Activated T-helper 2 cell treated with anti-CD3 and anti-CD28 coated beads, Interferon-gamma antibody, Interleukin-2, Interleukin-4, amounts not matched to agents 10 μg/mL and 5 μg/mL and 100 μg/mL, durations not matched to agents 14 hours and 24 hours and 36 hours (primary cell): ENCODE results near the gene UPF3B. TPM values are rescaled to one million over a fixed set of nuclear protein-coding genes. Genes with fewer than 3 reads are reported as not detected.
"Not testable (repeated sequence)": the region's sequence is repeated elsewhere in the genome, so short reads cannot be mapped to it uniquely, and the experiment has no call there.

Source experiments
- DNase-seq: peaks from one replicate; pipeline ENCODE4 v3.0.0; 2021; ENCODE audit warnings: low spot score
- H3K27ac Mint-ChIP-seq: one replicate; pipeline ENCODE4 v1.8.0; 2021; ENCODE audit warnings: mixed read lengths
- H3K27me3 Mint-ChIP-seq: one replicate; pipeline ENCODE4 v1.8.0; 2021; ENCODE audit warnings: low read depth, mixed read lengths
- H3K36me3 Mint-ChIP-seq: one replicate; pipeline ENCODE4 v1.8.0; 2021; ENCODE audit warnings: low read depth, mixed read lengths
- H3K4me1 Mint-ChIP-seq: one replicate; pipeline ENCODE4 v1.8.0; 2021; ENCODE audit warnings: low read depth, mixed read lengths
- H3K4me3 Mint-ChIP-seq: one replicate; pipeline ENCODE4 v1.8.0; 2021; ENCODE audit warnings: low read depth, mild to moderate bottlenecking, moderate library complexity, mixed read lengths
- H3K9me3 Mint-ChIP-seq: one replicate; pipeline ENCODE4 v1.8.0; 2021; ENCODE audit warnings: mixed read lengths
- intact Hi-C: fragments of 100-400 bp; cut with micrococcal nuclease; formaldehyde crosslinking; loops from one replicate; pipeline ENCODE4 v1.15.1; 2023
- total RNA-seq: library from RNA; stranded (reverse); gene quantifications from 2 replicates; pipeline ENCODE4 v1.2.3, GENCODE V29; 2022

UPF3B gene
- total RNA-seq, 1 donor from 2014 or later = 13.9 TPM

DNA sequence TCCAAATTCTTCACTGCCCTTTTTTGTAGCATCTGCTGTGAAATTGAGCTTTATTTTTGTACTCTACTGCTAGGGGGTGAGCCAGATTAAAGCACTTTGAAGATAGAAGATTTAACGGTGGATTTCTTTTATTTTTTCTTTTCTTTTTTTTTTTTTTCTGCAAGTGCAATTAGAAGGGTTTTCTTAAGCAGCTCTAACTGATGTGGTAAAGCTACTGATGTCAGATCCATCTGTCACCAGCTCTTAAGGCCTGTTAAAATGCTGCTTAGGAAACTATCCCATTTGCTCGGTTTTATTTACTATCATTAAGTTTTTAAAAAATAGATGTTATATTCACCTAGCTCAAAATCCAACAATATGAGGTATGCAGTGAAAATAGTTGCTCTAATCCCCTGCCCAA lies 26.0 kb upstream of the UPF3B start:
- peaks cover 22% of the 10 kb centered on the region for H3K36me3 Mint-ChIP-seq
- peaks cover 9% of the 10 kb centered on the region for H3K4me1 Mint-ChIP-seq
- intact Hi-C loops = no loop called here
- no peak overlapping the region for H3K27ac Mint-ChIP-seq
- no peaks in the 10 kb centered on the region for H3K27me3 Mint-ChIP-seq
- DNase-seq = no peak
- H3K4me3 Mint-ChIP-seq = no peak overlapping the region
- H3K9me3 Mint-ChIP-seq = no peaks in the 10 kb centered on the region

DNA sequence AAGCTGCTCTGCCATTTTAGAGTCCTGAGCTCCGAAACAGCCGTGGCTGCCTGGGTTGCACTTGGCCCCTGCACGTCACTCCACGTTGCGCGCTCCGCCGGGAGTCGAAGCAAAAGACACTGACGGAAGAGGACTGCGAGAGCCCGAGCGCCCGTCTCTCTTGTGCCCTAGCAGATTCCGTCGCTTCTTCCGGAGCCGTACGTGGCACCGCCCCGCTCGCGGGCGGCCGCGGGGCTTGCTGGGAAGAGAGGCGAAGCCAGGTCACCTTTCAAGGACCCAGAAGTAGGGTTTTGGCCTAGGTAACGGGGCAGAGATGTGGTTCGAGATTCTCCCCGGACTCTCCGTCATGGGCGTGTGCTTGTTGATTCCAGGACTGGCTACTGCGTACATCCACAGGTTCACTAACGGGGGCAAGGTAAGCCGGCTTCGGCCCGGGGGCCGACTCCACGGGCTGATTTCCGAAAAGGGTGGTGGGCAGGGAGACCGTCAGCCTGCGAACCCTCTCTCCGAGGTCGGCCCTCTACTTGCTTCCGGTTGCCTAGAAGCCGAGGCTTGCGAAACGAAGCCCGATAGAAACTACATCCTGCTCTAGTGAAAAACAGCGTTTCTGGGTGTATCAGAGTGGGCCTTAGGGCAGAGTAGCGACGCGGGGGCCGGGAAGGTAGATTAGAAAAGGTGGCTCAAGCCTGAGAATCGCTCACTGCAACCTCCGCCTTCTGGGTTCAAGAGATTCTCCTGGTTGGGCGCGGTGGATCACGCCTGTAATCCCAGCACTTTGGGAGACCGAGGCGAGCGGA lies 19.0 kb upstream of the UPF3B start, which contains the start of the genes NDUFA1 and RNF113A:
NDUFA1 (plus strand) TSS at position 234 of the 797 bp plus-strand sequence; CDS start at position 314, 80 bp downstream.
RNF113A (minus strand) TSS at position 135 of the 797 bp plus-strand sequence; CDS start at position 15, 120 bp downstream.
- H3K27me3 Mint-ChIP-seq = no peaks in the 10 kb centered on the region
- intact Hi-C loops = loop anchor here (1.0 to 5.0 kb wide), 4 partner anchors 18 to 184 kb away; partner anchors contain the start of genes NKAP and RPL39
- peaks cover 31% of the 10 kb centered on the region for H3K36me3 Mint-ChIP-seq
- peak within 1 kb of the TSS; percentile 99 for H3K27ac Mint-ChIP-seq
- DNase-seq = peak; percentile 84
- H3K9me3 Mint-ChIP-seq = no peaks in the 10 kb centered on the region
- peaks cover 5% of the 10 kb centered on the region for H3K4me1 Mint-ChIP-seq
- peak within 1 kb of the TSS; percentile 96 for H3K4me3 Mint-ChIP-seq

DNA sequence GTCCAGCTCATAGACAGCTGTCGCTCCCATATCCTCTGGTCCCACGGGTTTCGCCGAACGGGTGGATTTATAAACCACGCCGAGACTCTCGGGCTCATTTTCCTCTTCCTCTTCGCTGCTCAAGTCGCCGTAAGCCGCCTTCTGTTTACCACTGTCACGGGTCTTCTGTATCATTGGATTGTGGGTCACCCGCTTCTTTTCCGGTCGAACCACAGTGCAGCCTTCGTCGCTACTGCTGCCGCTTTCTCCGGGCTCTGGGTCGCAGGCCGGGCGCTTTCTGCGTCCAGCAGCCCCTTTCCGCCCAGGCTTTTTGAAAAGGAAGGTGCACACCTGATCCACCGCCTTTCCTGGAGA lies 18.5 kb upstream of the UPF3B start:
- peak overlapping the region; percentile 96 for H3K4me3 Mint-ChIP-seq
- peaks cover 29% of the 10 kb centered on the region for H3K36me3 Mint-ChIP-seq
- intact Hi-C loops = loop anchor here (1.0 to 5.0 kb wide), 4 partner anchors 18 to 184 kb away; partner anchors contain the start of genes NKAP and RPL39
- H3K27ac Mint-ChIP-seq = peak overlapping the region; percentile 99
- H3K9me3 Mint-ChIP-seq = no peaks in the 10 kb centered on the region
- peaks cover 5% of the 10 kb centered on the region for H3K4me1 Mint-ChIP-seq
- H3K27me3 Mint-ChIP-seq = no peaks in the 10 kb centered on the region
- no peak for DNase-seq

GRCh38 chrX:119870626-119871131 lies 17.9 kb upstream of the UPF3B start:
- Mint-ChIP-seq H3K4me3 (peak overlapping the region; percentile 96), H3K4me1 (peaks cover 5% of the 10 kb centered on the region), H3K36me3 (peaks cover 25% of the 10 kb centered on the region), H3K27me3 (no peaks in the 10 kb centered on the region), H3K27ac (peak overlapping the region; percentile 99), H3K9me3 (no peaks in the 10 kb centered on the region)
- intact Hi-C loops = loop anchor here (1.0 to 5.0 kb wide), 4 partner anchors 17 to 183 kb away; partner anchors contain the start of genes NKAP and RPL39
- no peak for DNase-seq

- intact Hi-C loops = loop anchor here (1.0 kb wide), 2 partner anchors 18 to 62 kb away; partner anchors contain the start of genes NDUFA1, RNF113A and RPL39
- H3K9me3 Mint-ChIP-seq = no peaks in the 10 kb centered on the region
- H3K4me1 Mint-ChIP-seq = peaks cover 7% of the 10 kb centered on the region
- no peaks in the 10 kb centered on the region for H3K27me3 Mint-ChIP-seq
- no peak for DNase-seq
- peaks cover 24% of the 10 kb centered on the region for H3K36me3 Mint-ChIP-seq
- no peak overlapping the region for H3K4me3 Mint-ChIP-seq
- peak overlapping the region; percentile 95 for H3K27ac Mint-ChIP-seq
These were observed 681 bp upstream of the UPF3B start for GRCh38 chrX:119853444-119853843.

GRCh38 chrX:119833905-119834304 lies 18.9 kb downstream of the UPF3B start:
- intact Hi-C loops = no loop called here
- no peaks in the 10 kb centered on the region for H3K9me3 Mint-ChIP-seq
- no peaks in the 10 kb centered on the region for H3K4me1 Mint-ChIP-seq
- no peak for DNase-seq
- peaks cover 65% of the 10 kb centered on the region for H3K36me3 Mint-ChIP-seq
- no peak overlapping the region for H3K27ac Mint-ChIP-seq
- no peak overlapping the region for H3K4me3 Mint-ChIP-seq
- no peaks in the 10 kb centered on the region for H3K27me3 Mint-ChIP-seq

DNA sequence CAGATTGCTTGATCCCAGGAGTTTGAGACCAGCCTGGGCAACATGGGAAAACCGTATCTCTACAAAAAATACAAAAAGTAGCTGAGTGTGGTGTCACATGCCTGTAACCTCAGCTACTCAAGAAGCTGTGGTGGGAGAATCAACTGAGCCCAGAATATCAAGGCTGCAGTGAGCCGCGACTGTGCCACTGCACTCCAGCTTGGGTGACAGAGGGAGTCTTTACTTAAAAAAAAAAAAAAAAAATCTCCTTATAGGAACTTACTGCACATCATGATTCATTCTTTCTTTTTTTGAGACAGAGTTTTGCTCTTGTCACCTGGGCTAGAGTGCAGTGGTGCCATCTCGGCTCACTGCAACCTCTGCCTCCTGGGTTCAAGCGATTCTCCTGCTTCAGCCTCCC lies 24.3 kb downstream of the UPF3B start:
- no peak overlapping the region for H3K4me3 Mint-ChIP-seq
- H3K27ac Mint-ChIP-seq = no peak overlapping the region
- peaks cover 30% of the 10 kb centered on the region for H3K36me3 Mint-ChIP-seq
- DNase-seq = no peak
- H3K9me3 Mint-ChIP-seq = no peaks in the 10 kb centered on the region
- H3K27me3 Mint-ChIP-seq = no peaks in the 10 kb centered on the region
- intact Hi-C loops = loop anchor here (5.0 kb wide), 1 partner anchor 36 kb away; the partner anchor contains the start of gene RPL39
- peaks cover 5% of the 10 kb centered on the region for H3K4me1 Mint-ChIP-seq

GRCh38 chrX:119826399-119826959 lies 26.3 kb downstream of the UPF3B start:
- Mint-ChIP-seq H3K27ac (no peak overlapping the region), H3K4me1 (peaks cover 11% of the 10 kb centered on the region), H3K9me3 (no peaks in the 10 kb centered on the region), H3K4me3 (no peak overlapping the region), H3K27me3 (no peaks in the 10 kb centered on the region), H3K36me3 (peaks cover 23% of the 10 kb centered on the region)
- DNase-seq = no peak
- intact Hi-C loops = loop anchor here (5.0 kb wide), 1 partner anchor 34 kb away; the partner anchor contains the start of gene RPL39

GRCh38 chrX:119824221-119824620 lies 28.5 kb downstream of the UPF3B start:
- peaks cover 11% of the 10 kb centered on the region for H3K4me1 Mint-ChIP-seq
- H3K36me3 Mint-ChIP-seq, H3K27me3 Mint-ChIP-seq, H3K9me3 Mint-ChIP-seq, intact Hi-C loops, H3K27ac Mint-ChIP-seq, H3K4me3 Mint-ChIP-seq, DNase-seq: not testable (repeated sequence)

DNA sequence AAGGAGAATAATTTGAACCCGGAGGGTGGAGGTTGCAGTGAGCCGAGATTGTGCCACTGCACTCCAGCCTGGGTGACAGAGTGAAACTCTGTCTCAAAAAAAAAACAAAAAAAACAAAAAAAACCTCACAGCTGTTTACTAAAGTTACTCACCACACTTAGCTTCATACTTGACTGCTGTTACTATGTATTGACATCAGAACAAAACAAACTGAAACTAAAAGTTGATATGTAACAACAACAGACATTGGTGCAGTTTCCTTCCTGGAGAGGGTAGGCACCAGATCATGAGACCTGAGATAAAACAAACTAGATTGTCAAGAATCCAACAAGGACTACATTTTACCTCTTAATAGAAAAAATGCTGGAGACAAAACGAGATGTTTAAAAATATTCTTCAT lies 31.1 kb downstream of the UPF3B start:
- H3K9me3 Mint-ChIP-seq, H3K36me3 Mint-ChIP-seq, H3K4me3 Mint-ChIP-seq, intact Hi-C loops, DNase-seq, H3K27me3 Mint-ChIP-seq: not testable (repeated sequence)
- Mint-ChIP-seq H3K27ac (peak overlapping the region; percentile 89), H3K4me1 (peaks cover 12% of the 10 kb centered on the region)

DNA sequence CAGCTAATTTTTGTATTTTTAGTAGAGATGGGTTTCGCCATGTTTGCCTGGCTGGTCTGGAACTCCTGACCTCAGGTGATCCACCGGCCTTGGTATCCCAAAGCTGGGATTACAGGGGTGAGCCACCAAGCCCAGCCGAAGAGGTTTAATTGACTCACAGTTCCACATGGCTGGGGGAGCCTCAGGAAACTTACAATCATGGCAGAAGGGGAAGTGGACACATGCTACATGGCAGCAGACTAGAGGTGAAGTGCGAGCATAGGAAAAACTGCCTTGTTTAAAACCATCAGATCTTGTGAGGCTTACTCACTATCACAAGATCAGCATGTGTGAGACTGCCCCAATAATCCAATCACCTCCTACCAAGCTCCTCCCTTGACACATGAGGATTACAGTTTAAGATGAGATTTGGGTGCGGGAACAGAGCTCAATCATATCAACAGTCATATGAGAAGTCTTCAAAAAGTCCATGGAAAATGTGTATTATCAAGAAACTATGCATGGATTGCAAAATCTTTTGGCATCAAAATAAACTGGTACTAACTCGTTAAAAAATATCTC lies 35.6 kb downstream of the UPF3B start:
- Mint-ChIP-seq H3K27ac (no peak overlapping the region), H3K4me3 (no peak overlapping the region), H3K36me3 (peaks cover 3% of the 10 kb centered on the region), H3K9me3 (no peaks in the 10 kb centered on the region), H3K27me3 (no peaks in the 10 kb centered on the region), H3K4me1 (peaks cover 10% of the 10 kb centered on the region)
- intact Hi-C loops = no loop called here
- no peak for DNase-seq

- peaks cover 6% of the 10 kb centered on the region for H3K4me1 Mint-ChIP-seq
- intact Hi-C loops = no loop called here
- H3K4me3 Mint-ChIP-seq = no peak overlapping the region
- DNase-seq = no peak
- no peaks in the 10 kb centered on the region for H3K36me3 Mint-ChIP-seq
- no peak overlapping the region for H3K27ac Mint-ChIP-seq
- H3K9me3 Mint-ChIP-seq = no peaks in the 10 kb centered on the region
- H3K27me3 Mint-ChIP-seq = no peaks in the 10 kb centered on the region
These were observed 36.5 kb downstream of the UPF3B start for GRCh38 chrX:119816300-119816699.
